ENCODE measurements around the gene DGKZ.

DNA sequence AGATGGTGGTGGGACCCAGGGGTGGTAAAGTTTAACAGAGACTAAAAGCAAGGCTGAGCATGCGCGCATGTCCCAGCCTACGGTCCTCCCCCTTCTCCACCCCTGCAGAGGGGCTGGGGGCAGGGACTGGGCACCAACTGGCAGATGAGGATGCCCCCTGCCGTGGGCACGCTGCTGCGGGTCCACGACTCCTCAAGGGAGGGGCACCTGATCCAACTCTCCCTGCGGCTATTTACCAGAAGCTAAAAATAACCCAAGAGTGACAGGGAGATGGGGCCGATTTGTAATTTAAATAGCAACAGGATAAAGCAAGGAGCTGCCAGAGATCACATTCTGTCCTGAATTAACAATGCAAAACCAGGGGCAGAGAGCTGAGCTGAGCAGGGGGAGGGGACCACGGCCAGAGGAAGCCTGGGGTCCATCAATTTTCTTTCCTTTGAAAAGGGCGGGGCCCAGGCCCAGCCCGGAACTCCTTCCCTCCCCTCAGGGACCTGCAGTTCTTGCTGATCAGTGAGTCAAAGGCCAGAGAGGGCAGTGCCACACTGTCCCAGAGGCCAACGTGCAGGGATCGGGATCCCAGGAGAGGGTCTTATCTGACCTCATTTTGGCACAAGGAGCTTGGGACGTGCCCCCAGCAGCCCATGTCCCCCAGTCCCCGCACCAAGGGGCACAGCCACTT lies 8.1 kb upstream of the DGKZ start:
- TF ChIP-seq EZH2 (optimal IDR thresholded peaks at IDR 0.05; ENCODE audit: low read depth, low read length) (no peak), CTCF (IDR thresholded peaks at IDR 0.05; ENCODE audit: low read length) (no peak), EZH2phosphoT487 (IDR thresholded peaks at IDR 0.05; ENCODE audit: low read length) (no peak)
